CMK (cell line): Measurements from ENCODE around the gene FBXL19.

Experiments
- DNase-seq: peaks from one replicate; pipeline ENCODE4 v3.0.0-alpha.2; 2010; ENCODE audit warnings: low read depth

FBXL19 gene

GRCh38 chr16:30895627-30896260, 27.6 kb upstream of the FBXL19 start:
- no peak for DNase-seq

- DNase-seq = no peak
Measured at GRCh38 chr16:30896261-30896888, 27.0 kb upstream of the FBXL19 start, which contains the start of gene CTF1. Gene CTF1 (plus strand): TSS chr16:30896614. CDS start chr16:30896644, 30 bp downstream.

- no peak for DNase-seq
Measured at GRCh38 chr16:30896889-30897733, 26.3 kb upstream of the FBXL19 start.

- no peak for DNase-seq
Measured at GRCh38 chr16:30899794-30900193, 23.6 kb upstream of the FBXL19 start.

- DNase-seq = no peak
Measured at GRCh38 chr16:30900588-30900987, 22.8 kb upstream of the FBXL19 start.

- no peak for DNase-seq
Measured at GRCh38 chr16:30901201-30902028, 22.0 kb upstream of the FBXL19 start.

- DNase-seq = peak; percentile 71
Measured at GRCh38 chr16:30902029-30902972, 21.1 kb upstream of the FBXL19 start.

GRCh38 chr16:30903002-30903401, 20.4 kb upstream of the FBXL19 start:
- DNase-seq = no peak

GRCh38 chr16:30903596-30903995, 19.8 kb upstream of the FBXL19 start:
- peak; percentile 91 for DNase-seq

- DNase-seq = peak; percentile 39
Measured at GRCh38 chr16:30904114-30904780, 19.1 kb upstream of the FBXL19 start.

- no peak for DNase-seq
Measured at GRCh38 chr16:30907064-30907463, 16.3 kb upstream of the FBXL19 start.

- DNase-seq = no peak
Measured at GRCh38 chr16:30910427-30911029, 12.8 kb upstream of the FBXL19 start.

GRCh38 chr16:30912794-30913412, 10.5 kb upstream of the FBXL19 start:
- DNase-seq = no peak

GRCh38 chr16:30914830-30915229, 8.5 kb upstream of the FBXL19 start:
- DNase-seq = no peak

GRCh38 chr16:30918614-30919013, 4.8 kb upstream of the FBXL19 start:
- DNase-seq = no peak

GRCh38 chr16:30920891-30921290, 2.5 kb upstream of the FBXL19 start:
- DNase-seq = no peak

- DNase-seq = no peak
Measured at GRCh38 chr16:30921459-30921747, 2.0 kb upstream of the FBXL19 start.

GRCh38 chr16:30921748-30922419, 1.5 kb upstream of the FBXL19 start:
- peak; percentile 74 for DNase-seq

- DNase-seq = peak; percentile 97
Measured at GRCh38 chr16:30922420-30922959, 882 bp upstream of the FBXL19 start.
